Hepatocyte (in vitro differentiated cells): Measurements from ENCODE around the gene ARF3.

ENCODE experiments used
- CTCF ChIP-seq: fragments of 200-600 bp; sonication (generic); IDR thresholded peaks from 2 replicates; pipeline ENCODE4 v1.5.1; 2016; ENCODE audit warnings: antibody characterized with exemption, mild to moderate bottlenecking; ENCODE audit not compliant: poor library complexity
- EZH2 ChIP-seq: fragments of 200-600 bp; sonication (generic); IDR thresholded peaks from 2 replicates; pipeline ENCODE4 v1.6.1; 2016; ENCODE audit warnings: antibody characterized with exemption, mild to moderate bottlenecking, borderline replicate concordance

- TF ChIP-seq CTCF (no peak), EZH2 (no peak)
Measured at GRCh38 chr12:48894271-48894670, 63.0 kb downstream of the ARF3 start.
